ENCODE data around the gene NLRC5.
A peak's percentile ranks its signal among the peaks of the same experiment; 100 is the strongest.

The NLRC5 gene

DNA sequence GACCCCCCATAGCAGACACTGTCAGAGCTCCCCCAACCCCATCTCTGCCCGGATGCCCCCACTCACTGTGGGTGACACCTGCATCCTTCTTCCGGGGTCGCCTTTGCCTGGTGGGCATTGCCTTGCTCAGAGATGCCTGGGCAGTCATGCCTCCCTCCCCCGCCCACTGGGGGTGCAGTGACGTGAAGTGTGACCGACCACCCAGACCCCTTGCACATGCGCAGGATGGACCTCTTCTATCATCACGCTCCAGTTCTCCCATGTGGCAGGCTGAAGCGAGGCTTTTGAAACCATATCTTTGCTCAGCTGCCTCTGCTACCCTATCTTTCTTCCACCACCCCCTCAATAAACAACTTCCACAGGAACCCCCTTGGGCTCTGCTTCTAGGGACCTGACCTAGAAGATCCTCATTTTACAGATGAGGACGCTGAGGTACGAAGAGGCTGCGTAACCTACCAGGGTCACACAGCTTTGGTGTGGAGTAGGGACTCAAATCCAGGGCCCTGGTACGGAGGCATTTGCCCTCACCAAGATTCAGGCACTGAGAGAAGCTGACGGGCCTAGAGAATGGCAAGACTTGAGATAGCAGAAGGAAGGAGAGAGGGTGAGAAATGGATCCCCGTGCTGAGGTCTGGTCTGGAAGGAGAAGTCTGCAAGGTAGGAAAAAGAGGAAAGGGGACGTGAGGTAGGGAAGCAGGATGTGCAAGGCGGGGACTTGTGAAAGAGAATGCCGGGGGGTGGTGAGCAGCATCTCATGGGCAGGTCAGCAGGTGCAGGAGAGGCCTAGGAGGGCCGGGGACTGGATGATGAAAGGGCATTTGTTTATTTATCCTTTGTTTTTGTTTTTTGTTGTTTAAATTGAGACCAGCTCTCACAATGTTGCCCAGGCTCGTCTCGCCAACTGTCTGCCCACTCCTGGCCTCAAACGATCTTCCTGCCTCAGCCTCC is 14.4 kb downstream of the NLRC5 start:
- DNase-seq, result peak; percentile 18

DNA sequence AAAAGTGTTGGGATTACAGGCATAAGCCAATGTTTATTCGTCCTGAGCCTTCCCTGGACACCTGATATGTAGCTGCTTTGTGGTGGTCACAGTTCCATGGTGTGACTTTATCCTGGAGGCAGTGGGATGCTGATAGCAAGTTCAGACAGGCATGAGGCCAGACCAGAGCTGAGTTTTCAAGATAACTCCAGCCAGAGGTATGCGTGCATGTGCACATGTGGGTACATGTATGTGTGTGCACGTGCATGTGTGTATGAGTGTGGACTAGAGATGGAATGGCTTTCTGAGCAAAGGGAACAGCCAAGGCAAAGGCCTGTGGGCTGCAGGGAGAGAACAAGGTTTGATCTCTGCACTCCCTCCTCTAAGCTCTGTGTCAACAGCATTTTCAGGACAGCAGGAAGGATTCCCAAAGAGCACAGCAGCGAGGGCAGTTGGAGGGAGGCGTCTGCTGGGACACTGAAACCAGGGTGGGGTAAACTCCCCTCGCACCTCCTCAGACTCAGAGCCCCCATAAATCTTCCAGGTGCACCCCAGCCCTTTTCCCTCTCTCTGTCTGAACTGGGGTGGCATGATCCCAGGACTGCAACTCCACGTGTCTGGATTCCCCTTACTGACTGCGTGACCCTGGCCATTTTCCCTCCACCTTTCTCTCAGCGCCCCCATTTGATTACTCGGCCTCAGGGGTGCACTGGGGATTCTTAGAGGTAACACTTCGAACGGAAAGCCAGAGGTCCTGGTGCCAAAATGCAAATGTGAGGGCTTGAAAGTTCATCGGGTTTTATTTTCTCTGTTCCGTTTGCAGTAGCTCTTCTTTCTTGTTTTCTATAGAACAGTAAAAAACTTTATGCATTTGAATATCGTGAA is 15.3 kb downstream of the NLRC5 start:
- DNase-seq, result peak; percentile 11

DNA sequence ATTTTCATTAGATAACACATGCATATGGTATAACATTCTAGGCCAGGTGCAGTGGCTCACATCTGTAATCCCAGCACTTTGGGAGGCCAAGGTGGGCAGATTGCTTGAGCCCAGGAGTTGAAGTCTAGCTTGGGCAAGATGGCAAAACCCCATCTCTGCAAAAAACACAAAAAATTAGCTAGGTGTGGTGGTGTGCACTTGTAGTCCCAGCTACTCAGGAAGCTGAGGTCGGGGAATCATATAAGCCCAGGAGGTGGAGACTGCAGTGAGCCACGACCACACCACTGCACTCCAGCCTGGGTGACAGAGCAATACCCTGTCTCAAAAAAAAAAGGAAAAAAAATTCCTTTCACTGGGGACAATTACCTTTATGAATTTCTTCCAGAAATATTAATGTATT is 16.2 kb downstream of the NLRC5 start:
- peak; percentile 15 for DNase-seq

DNA sequence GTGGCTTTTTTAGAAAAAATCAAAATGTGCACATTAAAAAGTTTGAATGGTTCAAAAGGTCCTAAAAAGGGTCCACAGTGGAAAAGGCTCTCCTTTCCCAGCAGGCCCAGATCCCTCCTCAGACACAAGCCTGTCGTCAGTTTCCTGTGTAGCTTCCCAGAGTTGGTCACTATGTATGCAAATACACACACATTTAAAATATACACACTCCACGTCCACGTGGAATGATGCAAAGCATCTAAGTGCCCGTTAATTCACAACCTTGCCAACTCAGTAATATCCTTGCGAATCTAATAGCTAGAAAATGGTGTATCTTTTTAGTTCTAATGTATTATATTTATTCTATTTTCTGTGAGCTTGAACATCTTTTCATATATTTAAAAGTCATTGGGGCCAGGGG is 17.7 kb downstream of the NLRC5 start:
- no peak for DNase-seq

DNA sequence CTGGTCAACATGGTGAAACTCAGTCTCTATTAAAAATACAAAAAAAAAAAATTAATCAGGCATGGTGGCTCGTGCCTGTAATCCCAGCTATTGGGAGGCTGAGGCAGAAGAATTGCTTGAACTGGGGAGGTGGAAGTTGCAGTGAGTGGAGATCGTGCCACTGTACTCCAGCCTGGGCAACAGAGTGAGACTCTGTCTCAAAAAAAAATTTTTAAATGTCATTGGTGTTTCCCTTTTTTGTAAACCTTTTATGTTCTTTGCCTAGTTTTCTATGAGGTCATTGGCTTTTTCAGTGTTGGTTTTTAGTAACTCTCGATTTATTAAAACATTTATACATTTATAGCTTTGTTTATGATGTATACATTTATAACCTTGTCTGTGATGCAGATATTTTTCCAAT is 18.2 kb downstream of the NLRC5 start:
- peak; percentile 14 for DNase-seq

DNA sequence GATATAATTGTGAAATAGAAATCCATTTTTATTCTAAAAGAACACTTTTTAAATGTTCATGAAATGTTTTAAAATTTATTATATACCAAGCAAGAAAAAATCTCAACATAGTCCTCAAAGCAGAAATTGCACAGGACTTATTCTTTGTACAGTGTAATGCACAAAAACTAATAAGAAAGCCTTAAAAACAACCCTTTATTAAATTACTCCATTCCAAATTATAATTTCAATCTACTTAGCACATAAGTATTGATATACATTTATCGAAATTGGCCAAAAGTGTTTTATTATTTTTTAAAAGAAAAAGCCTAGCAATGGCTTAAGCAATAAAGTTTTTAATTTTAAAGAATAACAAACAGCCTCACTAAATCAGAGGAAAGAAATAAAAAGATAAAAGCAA is 19.1 kb downstream of the NLRC5 start:
- no peak for DNase-seq

DNA sequence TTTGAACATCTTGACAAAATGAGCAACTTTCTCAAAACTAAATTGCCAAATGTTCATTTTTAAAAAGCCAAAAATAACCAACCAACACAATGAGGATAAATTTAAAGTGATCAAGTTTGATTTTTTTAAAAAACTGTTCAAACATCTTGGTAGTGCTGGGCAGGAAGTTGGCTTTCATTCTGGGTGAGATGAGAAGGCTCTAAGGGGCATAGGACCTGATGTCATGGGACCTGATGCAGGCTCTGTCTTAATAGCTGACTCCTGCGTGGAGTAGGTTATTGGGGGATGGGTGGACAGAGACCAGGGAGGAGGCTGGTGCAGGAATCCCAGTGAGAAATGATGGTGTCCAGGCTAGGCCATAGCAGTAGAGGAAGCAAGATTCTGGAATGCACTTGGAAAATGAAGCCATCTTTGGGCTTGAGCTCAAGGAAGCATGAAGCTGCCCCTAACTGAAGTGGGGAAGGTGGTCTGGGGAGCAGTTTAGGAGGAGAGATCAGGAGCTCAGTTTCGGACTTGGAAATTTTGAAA is 20.4 kb downstream of the NLRC5 start:
- DNase-seq, result no peak

DNA sequence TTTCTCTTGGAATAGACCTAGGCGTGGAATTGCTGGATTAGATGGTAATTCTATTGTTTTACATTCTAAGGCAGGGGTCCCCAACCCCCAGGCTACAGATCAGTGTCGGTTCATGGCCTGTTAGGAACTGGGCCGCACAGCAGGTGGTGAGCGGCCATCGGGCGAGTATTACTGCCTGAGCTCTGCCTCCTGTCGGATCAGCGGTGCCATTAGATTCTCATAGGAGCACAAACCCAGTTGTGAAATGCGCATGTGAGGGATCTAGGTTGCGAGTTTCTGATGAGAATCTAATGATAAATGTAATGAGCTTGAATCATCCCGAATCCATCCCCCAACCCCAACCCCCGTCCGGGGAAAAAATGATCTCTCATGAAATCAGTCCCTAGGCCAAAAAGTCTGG is 23.0 kb downstream of the NLRC5 start:
- no peak for DNase-seq

DNA sequence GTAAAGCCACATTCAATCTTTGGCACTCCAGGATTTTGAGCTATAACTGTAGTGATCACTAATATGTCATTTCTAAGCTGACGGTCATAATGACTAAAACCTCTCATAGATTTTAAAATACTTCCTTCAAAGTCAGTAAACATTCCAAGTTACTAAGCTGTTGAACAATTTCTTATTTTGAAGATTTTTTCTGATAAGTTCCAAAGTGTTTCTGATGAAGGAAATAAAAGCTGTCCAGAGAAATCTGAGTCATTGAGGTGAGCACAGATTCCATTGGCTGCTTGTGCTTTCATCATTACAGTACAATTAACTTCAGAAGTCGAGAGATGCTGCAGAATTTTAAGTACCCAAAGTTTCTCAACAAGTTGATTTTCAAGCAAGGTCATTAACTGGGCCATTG is 23.9 kb downstream of the NLRC5 start:
- DNase-seq, result no peak

DNA sequence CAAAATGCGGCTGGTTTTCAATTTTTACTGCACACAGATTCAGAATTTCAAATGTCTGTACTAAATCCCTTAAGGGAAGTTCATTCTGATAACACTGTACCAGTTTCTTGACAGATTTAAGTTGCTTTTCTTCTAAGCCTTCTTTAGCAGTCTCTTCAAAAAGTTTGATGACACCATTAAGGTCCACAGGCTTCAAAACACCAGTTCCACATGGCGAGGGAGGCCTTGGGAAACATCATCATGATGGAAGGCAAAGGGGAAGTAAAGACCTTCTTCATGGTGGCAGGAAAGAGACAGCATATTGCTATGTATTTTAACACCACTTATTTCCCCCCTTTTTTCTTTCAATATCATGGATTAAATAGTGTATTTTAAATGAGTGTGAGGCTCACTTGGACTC is 24.5 kb downstream of the NLRC5 start:
- DNase-seq, result no peak

DNA sequence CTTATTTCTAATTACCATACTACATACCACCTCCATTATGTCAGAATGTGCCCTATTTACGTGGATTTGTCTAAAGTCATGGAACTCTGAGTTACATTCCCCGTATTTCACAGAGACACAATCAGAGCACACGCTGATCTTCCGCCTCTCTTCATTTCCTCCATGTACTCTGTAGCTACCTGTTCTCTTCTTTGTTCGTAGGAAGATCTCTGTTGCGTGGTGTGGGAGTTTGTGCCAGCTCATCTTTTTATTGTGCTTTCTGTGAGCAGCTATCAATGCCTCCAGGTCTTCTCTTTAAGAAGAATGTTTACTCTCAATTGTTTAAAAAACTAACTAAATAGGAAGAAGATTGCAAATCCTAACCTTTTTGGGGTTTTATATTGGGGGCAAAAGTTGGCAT is 26.9 kb downstream of the NLRC5 start:
- DNase-seq, result no peak

DNA sequence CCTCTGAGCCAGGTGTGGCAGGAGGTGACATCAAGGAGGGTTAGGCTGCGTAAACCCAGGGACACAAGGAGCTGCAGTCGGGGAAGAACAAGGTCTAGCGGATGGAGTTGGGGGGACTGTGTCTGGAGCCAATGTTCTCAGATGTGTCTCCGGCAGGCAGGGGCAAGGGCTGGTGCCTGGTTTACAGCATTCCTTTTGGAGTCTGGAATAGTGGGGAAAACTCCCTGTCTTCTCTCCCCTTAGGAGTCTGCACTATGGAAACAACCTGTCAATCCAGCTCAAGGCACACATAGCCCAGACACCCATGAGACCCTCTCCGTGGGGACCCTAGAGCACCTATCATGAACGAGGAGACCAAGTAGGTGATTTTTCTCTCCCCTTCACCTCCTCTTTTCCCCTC is 27.5 kb downstream of the NLRC5 start:
- no peak for DNase-seq

DNA sequence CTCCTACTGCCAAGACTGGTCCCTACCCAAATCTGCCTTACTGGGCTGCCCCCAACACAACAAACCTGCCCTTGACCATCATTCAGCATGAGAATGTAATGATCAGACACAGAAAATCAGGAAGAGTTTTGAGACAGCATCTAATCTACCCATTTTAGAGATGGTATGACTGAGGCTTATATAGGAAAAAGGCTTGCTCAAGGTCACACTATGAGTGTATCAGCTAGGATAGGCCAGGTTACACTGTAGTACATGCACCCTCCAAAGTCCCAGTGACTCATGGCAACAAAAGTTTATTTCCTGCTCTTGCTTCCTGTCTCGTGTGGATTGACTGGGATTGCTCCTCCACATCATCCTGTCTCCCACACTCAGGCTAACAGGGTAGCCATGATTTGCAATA is 27.9 kb downstream of the NLRC5 start:
- no peak for DNase-seq

DNA sequence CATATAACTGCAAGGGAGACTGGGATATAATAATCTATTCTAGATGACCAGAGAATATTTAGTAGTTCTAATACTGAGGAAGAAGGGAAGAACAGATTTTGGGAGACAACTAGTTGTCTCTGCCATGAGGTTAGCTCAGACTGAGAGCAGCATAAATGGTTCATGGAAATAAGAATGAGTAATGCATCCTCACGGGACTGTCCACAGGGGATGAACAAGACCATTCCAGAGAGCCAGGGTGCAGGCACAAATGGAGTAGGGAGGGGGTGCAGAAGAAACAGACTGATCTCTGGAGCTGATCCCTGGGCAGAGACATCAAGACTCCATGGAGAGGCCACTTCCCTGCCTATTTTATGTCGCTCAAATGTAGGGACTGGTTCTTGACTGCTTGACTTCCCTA is 30.4 kb downstream of the NLRC5 start:
- no peak for DNase-seq

DNA sequence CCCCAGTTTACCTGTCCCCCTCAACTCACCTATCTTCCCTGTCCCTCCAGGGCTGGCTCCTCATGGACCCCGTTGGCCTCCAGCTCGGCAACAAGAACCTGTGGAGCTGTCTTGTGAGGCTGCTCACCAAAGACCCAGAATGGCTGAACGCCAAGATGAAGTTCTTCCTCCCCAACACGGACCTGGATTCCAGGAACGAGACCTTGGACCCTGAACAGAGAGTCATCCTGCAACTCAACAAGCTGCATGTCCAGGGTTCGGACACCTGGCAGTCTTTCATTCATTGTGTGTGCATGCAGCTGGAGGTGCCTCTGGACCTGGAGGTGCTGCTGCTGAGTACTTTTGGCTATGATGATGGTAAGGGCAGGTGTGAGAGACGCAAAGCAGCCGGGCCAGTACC is 31.3 kb downstream of the NLRC5 start:
- no peak for DNase-seq

DNA sequence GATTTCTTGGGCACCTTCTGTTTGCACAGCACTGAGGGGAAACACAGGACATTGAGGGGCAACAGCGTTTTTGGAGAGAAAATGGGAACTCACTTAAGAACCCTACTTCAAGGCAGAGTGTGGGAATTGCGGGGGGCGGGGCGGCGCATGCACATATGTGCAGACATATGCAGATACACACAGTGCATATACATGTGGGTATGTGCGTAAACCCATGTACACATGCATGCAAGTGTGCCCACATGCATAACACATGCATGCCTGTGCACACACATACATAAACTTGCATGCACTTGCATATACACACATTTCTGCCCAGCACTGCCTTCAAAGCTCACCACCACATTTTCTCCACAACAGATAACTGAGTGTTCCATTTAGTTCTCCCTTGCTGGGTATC is 32.4 kb downstream of the NLRC5 start:
- DNase-seq, result no peak

DNA sequence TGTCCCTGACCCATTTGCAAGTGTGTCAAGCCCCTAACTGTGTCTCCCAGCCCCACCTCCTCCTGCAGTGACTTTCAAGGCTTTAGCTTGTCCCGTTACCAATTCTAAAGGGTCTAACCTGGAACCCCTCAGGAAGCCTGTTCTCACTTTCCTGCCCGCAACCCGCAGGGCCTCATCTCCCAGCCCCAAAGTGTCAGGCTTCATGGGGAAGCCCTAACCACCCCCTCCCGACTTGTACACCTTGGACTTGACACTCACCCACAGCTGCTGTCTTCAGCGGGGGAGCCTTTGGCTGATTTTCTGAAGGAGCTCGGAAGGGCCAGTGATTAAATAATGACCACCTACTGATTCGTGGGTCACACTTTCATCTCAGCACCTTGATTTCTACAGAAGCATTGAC is 33.1 kb downstream of the NLRC5 start:
- DNase-seq, result no peak

DNA sequence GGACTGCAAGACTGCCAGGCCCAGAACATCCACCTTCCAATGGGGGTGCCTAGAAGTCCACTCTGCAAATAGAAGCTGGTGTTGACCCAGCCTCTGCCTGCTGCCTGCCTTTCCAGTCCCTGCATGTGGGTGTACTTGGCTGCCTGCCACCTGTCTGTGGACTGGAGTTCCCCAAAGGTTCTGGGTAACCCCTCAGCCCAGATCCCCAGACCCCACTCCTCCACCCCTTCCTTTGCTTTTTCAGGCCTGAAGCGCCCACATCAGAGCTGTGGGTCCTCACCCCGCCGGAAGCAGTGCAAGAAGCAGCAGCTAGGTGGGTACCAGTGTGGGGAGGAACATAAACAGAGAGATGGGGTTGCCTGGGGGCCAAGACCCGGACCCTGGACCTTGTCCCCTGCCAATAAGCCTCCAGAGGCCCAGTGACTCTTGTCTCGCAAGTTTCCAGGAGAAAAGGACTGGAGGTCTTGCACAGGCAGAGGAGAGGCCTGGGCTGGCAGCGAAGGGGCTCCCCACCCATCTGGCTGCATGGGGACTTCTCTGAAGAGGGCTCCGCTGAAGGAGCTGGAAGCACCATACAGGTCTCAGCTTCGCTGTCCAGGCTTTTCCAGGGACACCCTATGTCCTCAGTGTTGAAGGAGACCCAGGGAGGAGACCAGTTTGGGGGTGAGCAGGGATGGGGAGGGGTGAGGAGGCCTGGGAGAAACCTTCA is 34.3 kb downstream of the NLRC5 start:
- DNase-seq, result peak; percentile 74

DNA sequence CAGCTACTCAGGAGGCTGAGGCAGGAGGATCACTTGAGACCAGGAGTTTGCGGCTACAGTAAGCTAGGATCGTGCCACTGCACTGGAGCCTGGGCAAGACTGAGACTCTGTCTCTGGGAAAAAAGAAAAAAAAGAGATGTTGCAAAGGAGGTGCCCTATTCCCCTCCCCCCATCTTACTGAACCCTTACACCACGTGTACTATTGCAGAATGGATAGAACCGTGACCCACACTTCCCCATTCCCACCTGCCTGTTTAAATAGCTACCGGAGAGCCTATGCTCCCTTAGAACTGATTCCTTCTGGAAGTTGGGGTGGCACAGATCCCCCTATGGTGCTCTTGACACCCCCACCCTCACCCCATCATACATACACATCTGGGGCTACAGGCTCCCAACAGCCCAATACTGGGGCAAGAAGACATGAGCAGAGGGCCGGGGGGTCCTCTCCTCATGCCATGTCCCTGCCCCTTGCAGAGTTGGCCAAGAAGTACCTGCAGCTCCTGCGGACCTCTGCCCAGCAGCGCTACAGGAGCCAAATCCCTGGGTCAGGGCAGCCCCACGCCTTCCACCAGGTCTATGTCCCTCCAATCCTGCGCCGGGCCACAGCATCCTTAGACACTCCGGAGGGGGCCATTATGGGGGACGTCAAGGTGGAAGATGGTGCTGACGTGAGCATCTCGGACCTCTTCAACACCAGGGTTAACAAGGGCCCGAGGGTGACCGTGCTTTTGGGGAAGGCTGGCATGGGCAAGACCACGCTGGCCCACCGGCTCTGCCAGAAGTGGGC is 35.7 kb downstream of the NLRC5 start:
- DNase-seq, result no peak

DNA sequence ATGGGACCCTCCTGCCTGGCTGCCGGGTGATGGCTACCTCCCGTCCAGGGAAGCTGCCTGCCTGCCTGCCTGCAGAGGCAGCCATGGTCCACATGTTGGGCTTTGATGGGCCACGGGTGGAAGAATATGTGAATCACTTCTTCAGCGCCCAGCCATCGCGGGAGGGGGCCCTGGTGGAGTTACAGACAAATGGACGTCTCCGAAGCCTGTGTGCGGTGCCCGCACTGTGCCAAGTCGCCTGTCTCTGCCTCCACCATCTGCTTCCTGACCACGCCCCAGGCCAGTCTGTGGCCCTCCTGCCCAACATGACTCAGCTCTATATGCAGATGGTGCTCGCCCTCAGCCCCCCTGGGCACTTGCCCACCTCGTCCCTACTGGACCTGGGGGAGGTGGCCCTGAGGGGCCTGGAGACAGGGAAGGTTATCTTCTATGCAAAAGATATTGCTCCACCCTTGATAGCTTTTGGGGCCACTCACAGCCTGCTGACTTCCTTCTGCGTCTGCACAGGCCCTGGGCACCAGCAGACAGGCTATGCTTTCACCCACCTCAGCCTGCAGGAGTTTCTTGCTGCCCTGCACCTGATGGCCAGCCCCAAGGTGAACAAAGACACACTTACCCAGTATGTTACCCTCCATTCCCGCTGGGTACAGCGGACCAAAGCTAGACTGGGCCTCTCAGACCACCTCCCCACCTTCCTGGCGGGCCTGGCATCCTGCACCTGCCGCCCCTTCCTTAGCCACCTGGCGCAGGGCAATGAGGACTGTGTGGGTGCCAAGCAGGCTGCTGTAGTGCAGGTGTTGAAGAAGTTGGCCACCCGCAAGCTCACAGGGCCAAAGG is 36.8 kb downstream of the NLRC5 start:
- peak; percentile 24 for DNase-seq

DNA sequence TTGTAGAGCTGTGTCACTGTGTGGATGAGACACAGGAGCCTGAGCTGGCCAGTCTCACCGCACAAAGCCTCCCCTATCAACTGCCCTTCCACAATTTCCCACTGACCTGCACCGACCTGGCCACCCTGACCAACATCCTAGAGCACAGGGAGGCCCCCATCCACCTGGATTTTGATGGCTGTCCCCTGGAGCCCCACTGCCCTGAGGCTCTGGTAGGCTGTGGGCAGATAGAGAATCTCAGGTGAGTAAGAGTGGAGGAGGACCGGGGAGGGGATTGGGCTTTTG is 37.4 kb downstream of the NLRC5 start:
- DNase-seq, result no peak

DNA sequence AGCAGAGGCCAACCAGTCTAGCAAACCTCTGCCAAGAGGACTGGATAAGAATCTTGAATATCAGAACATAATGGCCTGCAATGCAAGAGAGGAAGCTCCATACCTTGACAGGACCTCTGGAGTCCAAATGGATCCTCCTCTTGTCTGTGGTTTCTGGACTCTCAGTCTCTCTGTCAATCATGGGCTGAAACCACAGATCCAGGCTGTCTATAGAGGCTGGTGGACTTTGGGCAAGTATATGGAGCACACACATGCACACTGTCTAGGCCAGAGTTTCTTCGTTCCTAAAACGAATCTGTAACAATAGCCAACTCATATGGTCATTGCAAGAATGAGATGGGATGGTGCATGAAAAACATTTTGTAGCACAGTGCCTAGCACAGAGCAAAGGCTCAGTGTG is 37.7 kb downstream of the NLRC5 start:
- no peak for DNase-seq

Measured in activated T-cell treated with anti-CD3 and anti-CD28 coated beads, Interleukin-2, amount 50 U/mL, for 1 hour (primary cell).